Measurements from ENCODE around the gene VGLL1.

The VGLL1 gene

GRCh38 chrX:136549226-136549625 lies 17.2 kb downstream of the VGLL1 start:
- TF ChIP-seq CTCF (IDR thresholded peaks at IDR 0.05; ENCODE audit: borderline replicate concordance, insufficient read depth, low read depth, low read length) = no peak
- no peak overlapping the region for H3K4me3 ChIP-seq (ENCODE audit: low read depth, low read length)

GRCh38 chrX:136551410-136551809 lies 19.4 kb downstream of the VGLL1 start:
- no peak overlapping the region for H3K4me3 ChIP-seq (ENCODE audit: low read depth, low read length)
- no peak for TF ChIP-seq CTCF (IDR thresholded peaks at IDR 0.05; ENCODE audit: borderline replicate concordance, insufficient read depth, low read depth, low read length)

- H3K4me3 ChIP-seq (ENCODE audit: low read depth, low read length) = no peak overlapping the region
- no peak for TF ChIP-seq CTCF (IDR thresholded peaks at IDR 0.05; ENCODE audit: borderline replicate concordance, insufficient read depth, low read depth, low read length)
Observed at GRCh38 chrX:136555694-136556093, 23.7 kb downstream of the VGLL1 start.

- H3K4me3 ChIP-seq (ENCODE audit: low read depth, low read length) = no peak overlapping the region
- no peak for TF ChIP-seq CTCF (IDR thresholded peaks at IDR 0.05; ENCODE audit: borderline replicate concordance, insufficient read depth, low read depth, low read length)
Observed at GRCh38 chrX:136572030-136572429, 40.0 kb downstream of the VGLL1 start.

- H3K4me3 ChIP-seq (ENCODE audit: low read depth, low read length) = no peak overlapping the region
- TF ChIP-seq CTCF (IDR thresholded peaks at IDR 0.05; ENCODE audit: borderline replicate concordance, insufficient read depth, low read depth, low read length) = no peak
Observed at GRCh38 chrX:136574548-136574947, 42.5 kb downstream of the VGLL1 start.

- TF ChIP-seq CTCF (IDR thresholded peaks at IDR 0.05; ENCODE audit: borderline replicate concordance, insufficient read depth, low read depth, low read length) = peak; percentile 79
- no peak overlapping the region for H3K4me3 ChIP-seq (ENCODE audit: low read depth, low read length)
Observed at GRCh38 chrX:136577552-136577951, 45.5 kb downstream of the VGLL1 start.

GRCh38 chrX:136580316-136580715 lies 48.3 kb downstream of the VGLL1 start:
- no peak overlapping the region for H3K4me3 ChIP-seq (ENCODE audit: low read depth, low read length)
- TF ChIP-seq CTCF (IDR thresholded peaks at IDR 0.05; ENCODE audit: borderline replicate concordance, insufficient read depth, low read depth, low read length) = no peak
